Measurements from ENCODE around the gene HSPB6. TPM values are rescaled to one million over a fixed set of nuclear protein-coding genes. Genes with fewer than 3 reads are reported as not detected.

Gene HSPB6
- total and polyA plus RNA-seq, 2 experiments from 2014 or later, result 14.1 to 220 TPM

DNA sequence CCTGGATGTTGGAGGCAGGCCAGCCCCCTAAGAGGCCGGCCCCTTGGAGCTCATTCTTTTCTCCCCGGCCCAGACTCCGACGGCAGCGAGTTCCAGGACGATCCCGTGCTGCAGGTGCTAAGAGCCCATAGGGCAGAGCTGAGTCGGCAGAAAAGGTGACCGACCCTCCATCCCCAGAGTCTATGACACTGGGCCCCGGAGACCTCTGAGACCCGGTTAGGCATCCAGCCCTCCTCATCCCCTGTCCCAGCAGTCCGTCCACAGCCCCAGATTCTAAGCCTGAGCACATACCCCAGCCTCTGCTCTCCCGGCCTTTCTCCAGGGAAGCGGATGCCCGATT lies 11.2 kb upstream of the HSPB6 start:
- in situ Hi-C loops (cut with MboI), result no loop called here
- Histone ChIP-seq H3K4me1 (ENCODE audit: insufficient read depth) (no peaks in the 10 kb centered on the region), H3K27ac (no peak overlapping the region), H3K9me2 (ENCODE audit: insufficient read depth) (no peaks in the 10 kb centered on the region), H4K20me1 (ENCODE audit: insufficient read depth) (no peaks in the 10 kb centered on the region), H3F3A (ENCODE audit: insufficient read depth) (peaks cover 9% of the 10 kb centered on the region), H2AFZ (no peak overlapping the region), H3K79me2 (ENCODE audit: insufficient read depth) (no peaks in the 10 kb centered on the region), H3K27me3 (replicated peaks; ENCODE audit: insufficient read depth) (no peaks in the 10 kb centered on the region), H3K9me3 (ENCODE audit: low read depth) (no peaks in the 10 kb centered on the region), H3K9ac (no peak overlapping the region), H3K4me2 (ENCODE audit: unreplicated experiment) (no peak overlapping the region), H3K36me3 (ENCODE audit: low read depth) (no peaks in the 10 kb centered on the region; the same call in 1 of the 2 replicates), H3K4me3 (no peak overlapping the region)
- no peak for DNase-seq
- WGBS, 2 experiments (ENCODE audit: low coverage in 1 of 2, low lambda C conversion rate in 2 of 2, missing lambda C conversion rate in 2 of 2), result 87 to 94% methylated on average over 15 of the region's 15 CpGs
- no peak for TF ChIP-seq EZH2 (IDR thresholded peaks at IDR 0.05; ENCODE audit: insufficient read depth, poor library complexity, severe bottlenecking)
- no peak for TF ChIP-seq EZH2phosphoT487 (IDR thresholded peaks at IDR 0.05; ENCODE audit: insufficient read depth, low read depth)

DNA sequence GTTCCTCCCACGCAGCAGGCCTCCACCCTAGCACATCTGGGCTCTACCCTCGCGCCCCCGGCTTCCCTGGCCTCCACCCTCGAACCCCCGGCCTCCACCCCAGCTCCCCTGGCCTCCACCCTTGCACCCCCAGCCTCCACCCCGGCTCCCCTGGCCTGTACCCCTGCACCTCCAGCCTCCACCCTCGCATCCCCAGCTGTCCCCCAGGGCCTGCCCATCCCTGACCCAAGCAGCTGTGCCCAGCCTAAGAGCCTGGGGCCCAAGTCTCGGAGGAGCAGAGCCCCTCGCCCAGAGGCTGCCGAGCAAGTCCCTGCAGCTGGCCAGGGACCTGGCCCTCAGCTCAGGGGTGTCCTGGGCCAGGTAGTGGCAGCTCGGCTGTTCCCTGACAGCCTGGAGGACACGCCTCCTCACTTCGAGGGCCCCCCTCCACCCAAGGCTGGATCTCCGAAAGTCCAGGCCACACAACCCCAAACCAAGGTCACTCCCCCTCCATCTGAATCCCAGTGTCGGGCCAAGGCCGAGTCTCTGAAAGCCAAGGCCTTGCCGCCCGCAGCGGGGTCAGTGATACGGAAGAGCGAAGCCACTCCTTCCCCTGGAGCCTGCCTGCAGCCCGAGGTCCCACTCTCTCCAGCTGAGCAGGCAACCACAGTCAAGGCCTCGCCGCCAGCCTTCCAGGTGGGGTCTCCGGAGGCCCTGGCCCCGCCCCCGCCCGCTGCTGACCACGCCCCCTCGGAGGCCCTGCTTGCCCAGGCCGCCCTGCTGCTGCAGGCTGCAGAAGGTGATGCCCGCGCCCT lies 10.7 kb upstream of the HSPB6 start:
- DNase-seq, result no peak
- Histone ChIP-seq H3K27me3 (replicated peaks; ENCODE audit: insufficient read depth) (no peaks in the 10 kb centered on the region), H3K9me3 (ENCODE audit: low read depth) (no peaks in the 10 kb centered on the region), H3K4me2 (ENCODE audit: unreplicated experiment) (no peak overlapping the region), H2AFZ (no peak overlapping the region), H3K4me1 (ENCODE audit: insufficient read depth) (no peaks in the 10 kb centered on the region), H3K9me2 (ENCODE audit: insufficient read depth) (no peaks in the 10 kb centered on the region), H3K27ac (no peak overlapping the region), H3K4me3 (no peak overlapping the region), H3K9ac (no peak overlapping the region), H3K79me2 (ENCODE audit: insufficient read depth) (no peaks in the 10 kb centered on the region), H3F3A (ENCODE audit: insufficient read depth) (peaks cover 3% of the 10 kb centered on the region), H3K36me3 (ENCODE audit: low read depth) (no peaks in the 10 kb centered on the region; the same call in 1 of the 2 replicates), H4K20me1 (ENCODE audit: insufficient read depth) (no peaks in the 10 kb centered on the region)
- in situ Hi-C loops (cut with MboI), result no loop called here
- TF ChIP-seq EZH2phosphoT487 (IDR thresholded peaks at IDR 0.05; ENCODE audit: insufficient read depth, low read depth) (no peak), EZH2 (IDR thresholded peaks at IDR 0.05; ENCODE audit: insufficient read depth, poor library complexity, severe bottlenecking) (no peak)
- 85 to 95% methylated on average over 15 to 34 of the region's 34 CpGs for WGBS, 2 experiments (ENCODE audit: low coverage in 1 of 2, low lambda C conversion rate in 2 of 2, missing lambda C conversion rate in 2 of 2)

DNA sequence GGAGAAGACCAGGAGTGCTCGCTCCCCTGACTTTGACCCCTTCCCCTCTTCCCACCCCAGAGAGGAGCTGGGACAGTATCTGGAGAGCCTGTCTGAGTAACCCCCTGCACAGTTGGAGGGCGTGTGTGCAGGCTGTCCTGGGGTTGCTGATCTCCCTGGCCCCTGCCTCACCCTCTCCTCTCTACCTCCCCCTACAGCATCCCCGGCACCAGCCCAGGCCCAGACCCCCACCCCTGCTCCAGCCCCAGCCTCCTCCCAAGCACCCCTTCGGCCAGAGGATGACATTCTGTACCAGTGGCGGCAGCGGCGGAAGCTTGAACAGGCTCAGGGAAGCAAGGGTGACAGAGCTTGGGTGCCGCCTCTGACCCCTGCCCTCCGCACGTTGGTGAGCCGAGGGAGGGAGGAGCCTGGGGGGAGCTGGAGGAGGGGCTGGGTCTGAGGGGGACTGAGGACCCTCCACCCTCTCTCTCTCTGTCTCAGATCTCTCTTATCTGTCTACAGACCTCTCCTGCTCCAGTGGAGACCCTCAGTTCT lies 9.8 kb upstream of the HSPB6 start:
- H3K9ac ChIP-seq, result no peak overlapping the region
- H3K27me3 ChIP-seq (replicated peaks; ENCODE audit: insufficient read depth), result no peaks in the 10 kb centered on the region
- no peaks in the 10 kb centered on the region for H3F3A ChIP-seq (ENCODE audit: insufficient read depth)
- no peak overlapping the region for H3K4me2 ChIP-seq (ENCODE audit: unreplicated experiment)
- no peaks in the 10 kb centered on the region for H3K79me2 ChIP-seq (ENCODE audit: insufficient read depth)
- in situ Hi-C loops (cut with MboI), result no loop called here
- H3K27ac ChIP-seq, result no peak overlapping the region
- H3K4me1 ChIP-seq (ENCODE audit: insufficient read depth), result no peaks in the 10 kb centered on the region
- WGBS, 2 experiments (ENCODE audit: low coverage in 1 of 2, low lambda C conversion rate in 2 of 2, missing lambda C conversion rate in 2 of 2), result 85 to 92% methylated on average over 5 to 11 of the region's 11 CpGs
- H3K36me3 ChIP-seq (ENCODE audit: low read depth), result peaks cover 5% of the 10 kb centered on the region; the same call in 1 of the 2 replicates
- no peaks in the 10 kb centered on the region for H3K9me3 ChIP-seq (ENCODE audit: low read depth)
- no peak overlapping the region for H3K4me3 ChIP-seq
- no peak overlapping the region for H2AFZ ChIP-seq
- no peaks in the 10 kb centered on the region for H4K20me1 ChIP-seq (ENCODE audit: insufficient read depth)
- H3K9me2 ChIP-seq (ENCODE audit: insufficient read depth), result no peaks in the 10 kb centered on the region
- no peak for DNase-seq
- TF ChIP-seq EZH2phosphoT487 (IDR thresholded peaks at IDR 0.05; ENCODE audit: insufficient read depth, low read depth) (no peak), EZH2 (IDR thresholded peaks at IDR 0.05; ENCODE audit: insufficient read depth, poor library complexity, severe bottlenecking) (no peak)

DNA sequence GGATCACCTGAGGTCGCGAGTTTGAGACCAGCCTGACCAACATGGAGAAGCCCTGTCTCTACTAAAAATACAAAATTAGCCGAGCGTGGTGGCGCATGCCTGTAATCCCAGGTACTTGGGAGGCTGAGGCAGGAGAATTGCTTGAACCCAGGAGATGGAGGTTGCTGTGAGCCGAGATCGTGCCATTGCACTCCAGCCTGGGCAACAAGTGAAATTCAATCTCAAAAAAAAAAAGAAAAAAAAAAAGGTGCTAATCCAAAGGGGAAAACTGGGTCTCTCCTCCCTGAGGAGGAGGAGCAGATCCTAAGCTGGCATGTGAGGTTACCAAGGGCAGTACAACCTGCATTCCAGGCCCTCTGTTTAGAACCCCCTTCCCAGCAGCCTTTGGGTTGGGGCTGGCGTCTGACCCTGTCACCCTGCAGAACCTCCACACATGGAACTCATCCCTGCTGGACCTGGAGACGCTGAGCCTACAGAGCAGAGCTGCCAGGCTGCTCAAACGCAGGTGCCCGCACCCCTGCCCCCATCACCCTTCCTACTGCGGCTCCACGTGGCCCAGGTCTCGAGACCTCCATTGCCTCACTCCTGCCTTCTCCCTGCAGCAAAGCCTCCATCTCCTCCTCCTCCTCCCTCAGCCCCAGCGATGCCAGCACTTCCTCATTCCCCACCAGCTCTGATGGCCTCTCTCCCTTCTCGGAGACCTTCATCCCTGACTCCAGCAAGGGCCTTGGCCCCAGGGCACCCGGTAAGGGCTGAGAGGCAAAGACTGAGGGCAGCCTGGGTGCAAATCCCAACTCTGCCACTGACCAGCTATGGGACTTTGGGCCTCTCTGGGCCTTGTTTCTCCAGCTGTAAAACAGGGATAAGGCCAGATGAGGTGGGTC lies 7.8 kb upstream of the HSPB6 start:
- peaks cover 10% of the 10 kb centered on the region; the same call in 1 of the 2 replicates for H3K36me3 ChIP-seq (ENCODE audit: low read depth)
- H3K79me2 ChIP-seq (ENCODE audit: insufficient read depth), result peaks cover 18% of the 10 kb centered on the region
- no peak for DNase-seq
- no peaks in the 10 kb centered on the region for H3K9me2 ChIP-seq (ENCODE audit: insufficient read depth)
- in situ Hi-C loops (cut with MboI), result no loop called here
- no peak overlapping the region for H3K4me3 ChIP-seq
- H3K9me3 ChIP-seq (ENCODE audit: low read depth), result no peaks in the 10 kb centered on the region
- H4K20me1 ChIP-seq (ENCODE audit: insufficient read depth), result no peaks in the 10 kb centered on the region
- no peaks in the 10 kb centered on the region for H3F3A ChIP-seq (ENCODE audit: insufficient read depth)
- H3K27ac ChIP-seq, result no peak overlapping the region
- H3K9ac ChIP-seq, result no peak overlapping the region
- H3K4me1 ChIP-seq (ENCODE audit: insufficient read depth), result no peaks in the 10 kb centered on the region
- no peak overlapping the region for H2AFZ ChIP-seq
- no peak for TF ChIP-seq EZH2 (IDR thresholded peaks at IDR 0.05; ENCODE audit: insufficient read depth, poor library complexity, severe bottlenecking)
- TF ChIP-seq EZH2phosphoT487 (IDR thresholded peaks at IDR 0.05; ENCODE audit: insufficient read depth, low read depth), result no peak
- 87 to 92% methylated on average over 15 to 17 of the region's 17 CpGs for WGBS, 2 experiments (ENCODE audit: low coverage in 1 of 2, low lambda C conversion rate in 2 of 2, missing lambda C conversion rate in 2 of 2)
- no peak overlapping the region for H3K4me2 ChIP-seq (ENCODE audit: unreplicated experiment)
- no peaks in the 10 kb centered on the region for H3K27me3 ChIP-seq (replicated peaks; ENCODE audit: insufficient read depth)

All from GM23248 (cell line).